NCI-H2227 treated with DMSO at 0.1 percent for 48 hours (cell line): ENCODE measurements around the gene CAVIN1.
"Not testable (repeated sequence)": the region's sequence is repeated elsewhere in the genome, so short reads cannot be mapped to it uniquely, and the experiment has no call there.

Experiments
- DNase-seq: peaks from one replicate; lab custom pipeline; 2025; lab: John Stamatoyannopoulos, UW

Gene CAVIN1

GRCh38 chr17:42378359-42378958 lies 44.6 kb downstream of the CAVIN1 start:
- DNase-seq: no peak

- no peak for DNase-seq
These were observed 49.2 kb downstream of the CAVIN1 start for GRCh38 chr17:42373896-42374295.

GRCh38 chr17:42372142-42372541 lies 50.9 kb downstream of the CAVIN1 start:
- no peak for DNase-seq

- DNase-seq: not testable (repeated sequence)
These were observed 54.1 kb downstream of the CAVIN1 start for GRCh38 chr17:42368797-42369561.

GRCh38 chr17:42368310-42368709 lies 54.7 kb downstream of the CAVIN1 start:
- not testable (repeated sequence) for DNase-seq

GRCh38 chr17:42366176-42367023 lies 56.7 kb downstream of the CAVIN1 start:
- not testable (repeated sequence) for DNase-seq

GRCh38 chr17:42365136-42365535 lies 57.9 kb downstream of the CAVIN1 start:
- DNase-seq: no peak

- DNase-seq: no peak
These were observed 59.1 kb downstream of the CAVIN1 start for GRCh38 chr17:42363767-42364585.

- DNase-seq: no peak
These were observed 59.8 kb downstream of the CAVIN1 start for GRCh38 chr17:42363231-42363630.

- DNase-seq: peak; percentile 21
These were observed 60.7 kb downstream of the CAVIN1 start for GRCh38 chr17:42362245-42362961.

- peak; percentile 94 for DNase-seq
These were observed 61.3 kb downstream of the CAVIN1 start for GRCh38 chr17:42361781-42362186.

- not testable (repeated sequence) for DNase-seq
These were observed 62.7 kb downstream of the CAVIN1 start for GRCh38 chr17:42360388-42360787.

GRCh38 chr17:42359133-42359532 lies 63.9 kb downstream of the CAVIN1 start:
- no peak for DNase-seq

- no peak for DNase-seq
These were observed 64.6 kb downstream of the CAVIN1 start for GRCh38 chr17:42358434-42358833.

GRCh38 chr17:42354956-42355843 lies 67.9 kb downstream of the CAVIN1 start:
- no peak for DNase-seq
